NCI-H1694 treated with DMSO at 0.1 percent for 48 hours (cell line): ENCODE results near the gene CA7.
A peak's percentile ranks its signal among the peaks of the same experiment; 100 is the strongest.
"Not testable (repeated sequence)": the region's sequence is repeated elsewhere in the genome, so short reads cannot be mapped to it uniquely, and the experiment has no call there.

Experiments
- DNase-seq: peaks from one replicate; lab custom pipeline; 2025; lab: John Stamatoyannopoulos, UW

The CA7 gene

GRCh38 chr16:66873685-66874055 lies 29.5 kb downstream of the CA7 start:
- DNase-seq, result no peak

- no peak for DNase-seq
Measured at GRCh38 chr16:66874079-66874775, 30.0 kb downstream of the CA7 start.

- DNase-seq, result no peak
Measured at GRCh38 chr16:66878067-66878466, 33.9 kb downstream of the CA7 start.

- peak; percentile 67 for DNase-seq
Measured at GRCh38 chr16:66880288-66881013, 36.2 kb downstream of the CA7 start, which contains the start of gene PDP2. TSS of gene PDP2 (plus strand) at chr16:66880515. CDS start at chr16:66884285, 3,770 bp downstream.

- DNase-seq, result no peak
Measured at GRCh38 chr16:66881014-66881417, 36.8 kb downstream of the CA7 start.

GRCh38 chr16:66881560-66881959 lies 37.3 kb downstream of the CA7 start:
- DNase-seq, result no peak

GRCh38 chr16:66881964-66882508 lies 37.8 kb downstream of the CA7 start:
- no peak for DNase-seq

GRCh38 chr16:66882702-66883101 lies 38.5 kb downstream of the CA7 start:
- DNase-seq, result no peak

- no peak for DNase-seq
Measured at GRCh38 chr16:66885491-66885890, 41.3 kb downstream of the CA7 start.

- DNase-seq, result no peak
Measured at GRCh38 chr16:66886321-66886720, 42.1 kb downstream of the CA7 start.

- no peak for DNase-seq
Measured at GRCh38 chr16:66886914-66887313, 42.7 kb downstream of the CA7 start.

GRCh38 chr16:66888647-66889615 lies 44.7 kb downstream of the CA7 start:
- no peak for DNase-seq

- DNase-seq, result no peak
Measured at GRCh38 chr16:66889622-66890021, 45.4 kb downstream of the CA7 start.

GRCh38 chr16:66890799-66891198 lies 46.6 kb downstream of the CA7 start:
- no peak for DNase-seq

GRCh38 chr16:66891360-66891759 lies 47.1 kb downstream of the CA7 start:
- no peak for DNase-seq

GRCh38 chr16:66891797-66892196 lies 47.6 kb downstream of the CA7 start:
- DNase-seq, result no peak

GRCh38 chr16:66894055-66894454 lies 49.8 kb downstream of the CA7 start:
- DNase-seq, result no peak

- DNase-seq, result peak; percentile 65
Measured at GRCh38 chr16:66894948-66895688, 50.9 kb downstream of the CA7 start.

GRCh38 chr16:66895689-66895979 lies 51.4 kb downstream of the CA7 start:
- DNase-seq, result no peak

- no peak for DNase-seq
Measured at GRCh38 chr16:66895999-66896398, 51.8 kb downstream of the CA7 start.

GRCh38 chr16:66896682-66897081 lies 52.5 kb downstream of the CA7 start:
- DNase-seq, result not testable (repeated sequence)

GRCh38 chr16:66898207-66898606 lies 54.0 kb downstream of the CA7 start:
- no peak for DNase-seq
